Dendritic cell treated with granulocyte-macrophage colony-stimulating factor and Interleukin-4, amounts not matched to agents 40 ng/mL and 50 ng/mL, for 4 days (primary cell): ENCODE data around the gene DSCAML1.

ENCODE experiments used
- H3K27ac Mint-ChIP-seq: one replicate; pipeline ENCODE4 v1.8.0; 2022; ENCODE audit warnings: mild to moderate bottlenecking, mixed read lengths
- H3K27me3 Mint-ChIP-seq: one replicate; pipeline ENCODE4 v1.8.0; 2022; ENCODE audit warnings: mild to moderate bottlenecking, mixed read lengths
- H3K36me3 Mint-ChIP-seq: one replicate; pipeline ENCODE4 v1.8.0; 2022; ENCODE audit warnings: low read depth, mixed read lengths
- H3K4me1 Mint-ChIP-seq: one replicate; pipeline ENCODE4 v1.8.0; 2022; ENCODE audit warnings: low read depth, mixed read lengths
- H3K4me3 Mint-ChIP-seq: one replicate; pipeline ENCODE4 v1.8.0; 2022; ENCODE audit warnings: mild to moderate bottlenecking, moderate library complexity, mixed read lengths
- H3K9me3 Mint-ChIP-seq: one replicate; pipeline ENCODE4 v1.8.0; 2022; ENCODE audit warnings: mixed read lengths
- intact Hi-C: fragments of 100-400 bp; cut with micrococcal nuclease; formaldehyde crosslinking; loops from one replicate; pipeline ENCODE4 v1.15.0; 2022

DSCAML1 gene

GRCh38 chr11:117678658-117679406, 118.2 kb downstream of the DSCAML1 start:
- Mint-ChIP-seq H3K27ac (no peak overlapping the region), H3K9me3 (no peaks in the 10 kb centered on the region), H3K4me3 (no peak overlapping the region), H3K4me1 (no peaks in the 10 kb centered on the region), H3K36me3 (no peaks in the 10 kb centered on the region), H3K27me3 (peaks cover 14% of the 10 kb centered on the region)
- intact Hi-C loops = no loop called here

GRCh38 chr11:117677729-117678310, 119.2 kb downstream of the DSCAML1 start:
- H3K27ac Mint-ChIP-seq = no peak overlapping the region
- H3K27me3 Mint-ChIP-seq = peaks cover 17% of the 10 kb centered on the region
- no peaks in the 10 kb centered on the region for H3K9me3 Mint-ChIP-seq
- H3K4me3 Mint-ChIP-seq = no peak overlapping the region
- no peaks in the 10 kb centered on the region for H3K36me3 Mint-ChIP-seq
- intact Hi-C loops = no loop called here
- no peaks in the 10 kb centered on the region for H3K4me1 Mint-ChIP-seq

GRCh38 chr11:117676501-117676900, 120.5 kb downstream of the DSCAML1 start:
- no peaks in the 10 kb centered on the region for H3K9me3 Mint-ChIP-seq
- no peaks in the 10 kb centered on the region for H3K4me1 Mint-ChIP-seq
- H3K4me3 Mint-ChIP-seq = no peak overlapping the region
- no peaks in the 10 kb centered on the region for H3K36me3 Mint-ChIP-seq
- H3K27ac Mint-ChIP-seq = no peak overlapping the region
- intact Hi-C loops = no loop called here
- peaks cover 15% of the 10 kb centered on the region for H3K27me3 Mint-ChIP-seq

- H3K9me3 Mint-ChIP-seq = no peaks in the 10 kb centered on the region
- no peaks in the 10 kb centered on the region for H3K4me1 Mint-ChIP-seq
- no peaks in the 10 kb centered on the region for H3K36me3 Mint-ChIP-seq
- no peak overlapping the region for H3K4me3 Mint-ChIP-seq
- H3K27ac Mint-ChIP-seq = no peak overlapping the region
- peaks cover 14% of the 10 kb centered on the region for H3K27me3 Mint-ChIP-seq
- intact Hi-C loops = no loop called here
Observed at GRCh38 chr11:117673602-117674001, 123.4 kb downstream of the DSCAML1 start.

- peaks cover 4% of the 10 kb centered on the region for H3K27me3 Mint-ChIP-seq
- H3K9me3 Mint-ChIP-seq = no peaks in the 10 kb centered on the region
- no peak overlapping the region for H3K27ac Mint-ChIP-seq
- no peaks in the 10 kb centered on the region for H3K4me1 Mint-ChIP-seq
- intact Hi-C loops = no loop called here
- no peak overlapping the region for H3K4me3 Mint-ChIP-seq
- no peaks in the 10 kb centered on the region for H3K36me3 Mint-ChIP-seq
Observed at GRCh38 chr11:117671370-117671769, 125.6 kb downstream of the DSCAML1 start.

GRCh38 chr11:117670924-117671323, 126.1 kb downstream of the DSCAML1 start:
- Mint-ChIP-seq H3K4me1 (no peaks in the 10 kb centered on the region), H3K27me3 (peaks cover 3% of the 10 kb centered on the region), H3K4me3 (no peak overlapping the region), H3K36me3 (no peaks in the 10 kb centered on the region), H3K27ac (no peak overlapping the region), H3K9me3 (no peaks in the 10 kb centered on the region)
- intact Hi-C loops = no loop called here

GRCh38 chr11:117670443-117670842, 126.6 kb downstream of the DSCAML1 start:
- peaks cover 3% of the 10 kb centered on the region for H3K27me3 Mint-ChIP-seq
- H3K9me3 Mint-ChIP-seq = no peaks in the 10 kb centered on the region
- H3K4me1 Mint-ChIP-seq = no peaks in the 10 kb centered on the region
- no peaks in the 10 kb centered on the region for H3K36me3 Mint-ChIP-seq
- no peak overlapping the region for H3K27ac Mint-ChIP-seq
- intact Hi-C loops = no loop called here
- no peak overlapping the region for H3K4me3 Mint-ChIP-seq

- H3K27me3 Mint-ChIP-seq = peaks cover 6% of the 10 kb centered on the region
- no peaks in the 10 kb centered on the region for H3K9me3 Mint-ChIP-seq
- H3K27ac Mint-ChIP-seq = no peak overlapping the region
- no peaks in the 10 kb centered on the region for H3K36me3 Mint-ChIP-seq
- H3K4me1 Mint-ChIP-seq = peaks cover 6% of the 10 kb centered on the region
- intact Hi-C loops = no loop called here
- no peak overlapping the region for H3K4me3 Mint-ChIP-seq
Observed at GRCh38 chr11:117669616-117670015, 127.4 kb downstream of the DSCAML1 start.

- no peaks in the 10 kb centered on the region for H3K9me3 Mint-ChIP-seq
- H3K4me1 Mint-ChIP-seq = peaks cover 7% of the 10 kb centered on the region
- H3K4me3 Mint-ChIP-seq = no peak overlapping the region
- no peaks in the 10 kb centered on the region for H3K36me3 Mint-ChIP-seq
- peaks cover 6% of the 10 kb centered on the region for H3K27me3 Mint-ChIP-seq
- intact Hi-C loops = no loop called here
- no peak overlapping the region for H3K27ac Mint-ChIP-seq
Observed at GRCh38 chr11:117669062-117669461, 128.0 kb downstream of the DSCAML1 start.

- no peaks in the 10 kb centered on the region for H3K36me3 Mint-ChIP-seq
- H3K27me3 Mint-ChIP-seq = peaks cover 13% of the 10 kb centered on the region
- H3K27ac Mint-ChIP-seq = no peak overlapping the region
- intact Hi-C loops = no loop called here
- H3K9me3 Mint-ChIP-seq = no peaks in the 10 kb centered on the region
- H3K4me1 Mint-ChIP-seq = peaks cover 13% of the 10 kb centered on the region
- no peak overlapping the region for H3K4me3 Mint-ChIP-seq
Observed at GRCh38 chr11:117668321-117668751, 128.7 kb downstream of the DSCAML1 start.

- Mint-ChIP-seq H3K4me1 (peaks cover 13% of the 10 kb centered on the region), H3K4me3 (no peak overlapping the region), H3K27ac (no peak overlapping the region), H3K36me3 (no peaks in the 10 kb centered on the region), H3K27me3 (peaks cover 14% of the 10 kb centered on the region), H3K9me3 (no peaks in the 10 kb centered on the region)
- intact Hi-C loops = no loop called here
Observed at GRCh38 chr11:117664897-117665296, 132.1 kb downstream of the DSCAML1 start.

GRCh38 chr11:117663821-117664220, 133.2 kb downstream of the DSCAML1 start:
- intact Hi-C loops = no loop called here
- Mint-ChIP-seq H3K4me1 (peaks cover 13% of the 10 kb centered on the region), H3K9me3 (no peaks in the 10 kb centered on the region), H3K36me3 (no peaks in the 10 kb centered on the region), H3K4me3 (no peak overlapping the region), H3K27me3 (peaks cover 14% of the 10 kb centered on the region), H3K27ac (no peak overlapping the region)

GRCh38 chr11:117663414-117663813, 133.6 kb downstream of the DSCAML1 start:
- peaks cover 13% of the 10 kb centered on the region for H3K4me1 Mint-ChIP-seq
- H3K36me3 Mint-ChIP-seq = no peaks in the 10 kb centered on the region
- no peak overlapping the region for H3K27ac Mint-ChIP-seq
- H3K9me3 Mint-ChIP-seq = no peaks in the 10 kb centered on the region
- H3K27me3 Mint-ChIP-seq = peaks cover 15% of the 10 kb centered on the region
- intact Hi-C loops = no loop called here
- no peak overlapping the region for H3K4me3 Mint-ChIP-seq

GRCh38 chr11:117662671-117663269, 134.2 kb downstream of the DSCAML1 start:
- Mint-ChIP-seq H3K9me3 (no peaks in the 10 kb centered on the region), H3K4me3 (no peak overlapping the region), H3K4me1 (peaks cover 13% of the 10 kb centered on the region), H3K36me3 (no peaks in the 10 kb centered on the region), H3K27ac (no peak overlapping the region), H3K27me3 (peaks cover 15% of the 10 kb centered on the region)
- intact Hi-C loops = no loop called here
